H9 (cell line): ENCODE results near the gene CFI. TPM values are rescaled to one million over a fixed set of nuclear protein-coding genes. Genes with fewer than 3 reads are reported as not detected.

ENCODE experiments used
- DNase-seq: peaks from one replicate; pipeline ENCODE4 v3.0.0-alpha.2; 2017
- H2AFZ ChIP-seq: one replicate; pipeline ENCODE4 v1.6.1; 2013; ENCODE audit warnings: mild to moderate bottlenecking, low read length, control low read depth, moderate library complexity
- H2AK5ac ChIP-seq: 2 replicates; pipeline ENCODE4 v1.6.1; 2013; ENCODE audit warnings: low read length, control low read depth, mixed read lengths; ENCODE audit not compliant: insufficient read length
- H2BK120ac ChIP-seq: one replicate; pipeline ENCODE4 v1.6.1; 2013; ENCODE audit warnings: low read depth, mild to moderate bottlenecking, low read length, control low read depth, inconsistent platforms; ENCODE audit not compliant: poor library complexity, severe bottlenecking
- H2BK12ac ChIP-seq: 2 replicates; pipeline ENCODE4 v1.6.1; 2013; ENCODE audit warnings: low read length, control low read depth, mixed read lengths, low read depth; ENCODE audit not compliant: insufficient read length
- H2BK15ac ChIP-seq: 2 replicates; pipeline ENCODE4 v1.6.1; 2013; ENCODE audit warnings: low read depth, low read length, control low read depth
- H2BK20ac ChIP-seq: one replicate; pipeline ENCODE4 v1.6.1; 2013; ENCODE audit warnings: low read depth, mild to moderate bottlenecking, low read length, control low read depth, inconsistent platforms; ENCODE audit not compliant: poor library complexity, severe bottlenecking
- H2BK5ac ChIP-seq: 2 replicates; pipeline ENCODE4 v1.6.1; 2013; ENCODE audit warnings: low read length, control low read depth, mixed read lengths; ENCODE audit not compliant: insufficient read length
- H3K14ac ChIP-seq: 2 replicates; pipeline ENCODE4 v1.6.1; 2013; ENCODE audit warnings: low read length, control low read depth; ENCODE audit not compliant: insufficient read depth
- H3K18ac ChIP-seq: 2 replicates; pipeline ENCODE4 v1.6.1; 2013; ENCODE audit warnings: low read depth, mild to moderate bottlenecking, mixed read lengths, low read length, control low read depth; ENCODE audit not compliant: insufficient read length
- H3K23ac ChIP-seq: 2 replicates; pipeline ENCODE4 v1.6.1; 2013; ENCODE audit warnings: low read length, control low read depth, mixed read lengths, low read depth; ENCODE audit not compliant: insufficient read length
- H3K23me2 ChIP-seq: 2 replicates; pipeline ENCODE4 v1.6.1; 2013; ENCODE audit warnings: low read depth, mild to moderate bottlenecking, mixed read lengths, low read length, control low read depth; ENCODE audit not compliant: insufficient read length, poor library complexity, severe bottlenecking
- H3K27ac ChIP-seq: 2 replicates; pipeline ENCODE4 v1.5.1; 2013; ENCODE audit warnings: low read length, control low read depth, mixed read lengths, low read depth; ENCODE audit not compliant: insufficient read length
- H3K27me3 ChIP-seq: 2 replicates; pipeline ENCODE4 v1.6.1; 2013; ENCODE audit warnings: low read length, control low read depth, inconsistent platforms; ENCODE audit not compliant: insufficient read depth
- H3K4ac ChIP-seq: 2 replicates; pipeline ENCODE4 v1.6.1; 2013; ENCODE audit warnings: low read depth, mild to moderate bottlenecking, control low read depth, inconsistent platforms, low read length, moderate library complexity
- H3K4me1 ChIP-seq: 2 replicates; pipeline ENCODE4 v1.6.1; 2013; ENCODE audit warnings: low read length, control low read depth, inconsistent platforms; ENCODE audit not compliant: insufficient read depth
- H3K4me2 ChIP-seq: 2 replicates; pipeline ENCODE4 v1.6.1; 2013; ENCODE audit warnings: low read length, control low read depth, mixed read lengths; ENCODE audit not compliant: insufficient read length, insufficient read depth
- H3K56ac ChIP-seq: 2 replicates; pipeline ENCODE4 v1.6.1; 2013; ENCODE audit warnings: low read depth, mild to moderate bottlenecking, mixed read lengths, low read length, control low read depth; ENCODE audit not compliant: insufficient read length
- H3K79me1 ChIP-seq: 2 replicates; pipeline ENCODE4 v1.6.1; 2013; ENCODE audit warnings: low read depth, mild to moderate bottlenecking, moderate library complexity, low read length, control low read depth, inconsistent platforms; ENCODE audit not compliant: insufficient read depth, poor library complexity, severe bottlenecking
- H3K79me2 ChIP-seq: 2 replicates; pipeline ENCODE4 v1.6.1; 2013; ENCODE audit warnings: low read length, control low read depth, inconsistent platforms; ENCODE audit not compliant: insufficient read depth
- H3K9ac ChIP-seq: 2 replicates; pipeline ENCODE4 v1.6.1; 2013; ENCODE audit warnings: low read length, control low read depth, mixed read lengths; ENCODE audit not compliant: insufficient read length; ENCODE audit errors: extremely low read depth
- H3K9me3 ChIP-seq: one replicate; pipeline ENCODE4 v1.6.1; 2013; ENCODE audit warnings: low read depth, low read length, inconsistent platforms; ENCODE audit not compliant: control insufficient read depth
- H3T11ph ChIP-seq: one replicate; pipeline ENCODE4 v1.6.1; 2013; ENCODE audit warnings: mild to moderate bottlenecking, low read length, control low read depth, inconsistent platforms
- H4K20me1 ChIP-seq: one replicate; pipeline ENCODE4 v1.6.1; 2013; ENCODE audit not compliant: control insufficient read depth, insufficient read length, insufficient read depth
- H4K5ac ChIP-seq: 2 replicates; pipeline ENCODE4 v1.6.1; 2013; ENCODE audit warnings: low read depth, mild to moderate bottlenecking, mixed read lengths, low read length, control low read depth; ENCODE audit not compliant: insufficient read length
- H4K8ac ChIP-seq: replicated peaks from 2 replicates; pipeline ENCODE4 v1.6.1; 2013; ENCODE audit warnings: low read length, control low read depth, mixed read lengths, low read depth; ENCODE audit not compliant: insufficient read length
- H4K91ac ChIP-seq: 2 replicates; pipeline ENCODE4 v1.6.1; 2013; ENCODE audit warnings: low read depth, mild to moderate bottlenecking, moderate library complexity, mixed read lengths, low read length, control low read depth; ENCODE audit not compliant: insufficient read length
- H3K27ac Mint-ChIP-seq, 3 experiments: 2 replicates in 2 of 3; 3 replicates in 1 of 3; pipeline ENCODE4 v1.8.0; 2020 to 2021; ENCODE audit warnings: mixed read lengths in 3 of 3, mild to moderate bottlenecking in 1 of 3, moderate library complexity in 1 of 3
- H3K27me3 Mint-ChIP-seq: 2 replicates; pipeline ENCODE4 v1.8.0; 2021; ENCODE audit warnings: low read depth, mild to moderate bottlenecking, moderate library complexity, mixed read lengths
- H3K36me3 Mint-ChIP-seq, 3 experiments: 2 replicates in 2 of 3; 3 replicates in 1 of 3; pipeline ENCODE4 v1.8.0; 2020 to 2021; ENCODE audit warnings: low read depth in 3 of 3, mixed read lengths in 3 of 3; ENCODE audit not compliant: insufficient read depth in 1 of 3
- H3K4me1 Mint-ChIP-seq, 2 experiments: 2 replicates each; pipeline ENCODE4 v1.8.0; 2020; ENCODE audit warnings: mixed read lengths in 2 of 2
- H3K4me3 Mint-ChIP-seq, 2 experiments: 2 replicates in 1 of 2; 3 replicates in 1 of 2; pipeline ENCODE4 v1.8.0; 2020 to 2021; ENCODE audit warnings: mild to moderate bottlenecking in 2 of 2, mixed read lengths in 2 of 2, moderate library complexity in 1 of 2
- H3K9me3 Mint-ChIP-seq, 2 experiments: 2 replicates in 1 of 2; 3 replicates in 1 of 2; pipeline ENCODE4 v1.8.0; 2020; ENCODE audit warnings: mild to moderate bottlenecking in 2 of 2, mixed read lengths in 2 of 2, moderate library complexity in 1 of 2
- WGBS: extraction: QIAGEN DNeasy Blood & Tissue Kit; methylation state at CpG from one replicate; pipeline ENCODE4 v1.1.7; 2013; ENCODE audit warnings: missing lambda C conversion rate, low lambda C conversion rate, mixed read lengths; ENCODE audit not compliant: insufficient read length; ENCODE audit errors: extremely low coverage; 5-methylcytosine and 5-hydroxymethylcytosine counted together
- total RNA-seq: library from RNA; stranded (reverse); gene quantifications from 2 replicates; pipeline ENCODE4 v1.2.1, GENCODE V29; 2021
- TF ChIP-seq, protein P1 (sequence below): fragments of 200-600 bp; sonication (generic); conservative IDR thresholded peaks from 3 replicates; pipeline ENCODE4 v1.8.0; 2021; ENCODE audit warnings: antibody characterized with exemption, mild to moderate bottlenecking

The CFI gene
- total RNA-seq, 1 experiment from 2014 or later, result not detected

DNA sequence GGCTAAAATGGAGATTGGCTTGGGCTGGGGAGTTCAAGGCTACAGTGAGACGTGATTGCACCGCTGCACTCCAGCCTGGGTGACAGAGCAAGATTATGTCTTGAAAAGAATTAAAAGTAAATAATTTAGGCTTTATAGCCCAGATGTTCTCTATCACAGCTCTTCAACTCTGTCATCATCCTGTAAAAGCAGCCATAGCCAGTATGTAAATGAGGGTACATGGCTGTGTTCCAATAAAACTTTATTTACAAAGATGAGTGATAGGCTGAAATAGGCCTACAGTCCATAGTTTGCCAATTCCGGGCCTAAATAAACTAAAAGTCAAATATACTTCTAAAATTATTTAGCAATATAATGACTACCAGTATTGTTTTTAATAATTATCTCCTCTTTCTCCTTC lies 35.2 kb upstream of the CFI start:
- Histone ChIP-seq H3K27me3 (no peaks in the 10 kb centered on the region), H3K4me2 (no peak overlapping the region), H2BK15ac (no peak overlapping the region), H4K8ac (no peak overlapping the region), H3T11ph (no peak overlapping the region), H2AK5ac (no peak overlapping the region), H3K79me2 (no peaks in the 10 kb centered on the region), H4K5ac (no peak overlapping the region), H2BK120ac (no peak overlapping the region), H3K18ac (no peak overlapping the region), H3K14ac (no peak overlapping the region), H3K9ac (no peak overlapping the region), H3K56ac (no peak overlapping the region), H4K20me1 (no peaks in the 10 kb centered on the region), H2BK5ac (no peak overlapping the region), H3K9me3 (no peaks in the 10 kb centered on the region), H4K91ac (no peak overlapping the region), H2BK12ac (no peak overlapping the region), H3K4ac (no peak overlapping the region), H3K23me2 (no peaks in the 10 kb centered on the region), H2AFZ (no peak overlapping the region), H2BK20ac (no peak overlapping the region), H3K4me1 (no peaks in the 10 kb centered on the region), H3K27ac (no peak overlapping the region), H3K79me1 (no peaks in the 10 kb centered on the region), H3K23ac (no peak overlapping the region)
- TF ChIP-seq, protein P1, sequence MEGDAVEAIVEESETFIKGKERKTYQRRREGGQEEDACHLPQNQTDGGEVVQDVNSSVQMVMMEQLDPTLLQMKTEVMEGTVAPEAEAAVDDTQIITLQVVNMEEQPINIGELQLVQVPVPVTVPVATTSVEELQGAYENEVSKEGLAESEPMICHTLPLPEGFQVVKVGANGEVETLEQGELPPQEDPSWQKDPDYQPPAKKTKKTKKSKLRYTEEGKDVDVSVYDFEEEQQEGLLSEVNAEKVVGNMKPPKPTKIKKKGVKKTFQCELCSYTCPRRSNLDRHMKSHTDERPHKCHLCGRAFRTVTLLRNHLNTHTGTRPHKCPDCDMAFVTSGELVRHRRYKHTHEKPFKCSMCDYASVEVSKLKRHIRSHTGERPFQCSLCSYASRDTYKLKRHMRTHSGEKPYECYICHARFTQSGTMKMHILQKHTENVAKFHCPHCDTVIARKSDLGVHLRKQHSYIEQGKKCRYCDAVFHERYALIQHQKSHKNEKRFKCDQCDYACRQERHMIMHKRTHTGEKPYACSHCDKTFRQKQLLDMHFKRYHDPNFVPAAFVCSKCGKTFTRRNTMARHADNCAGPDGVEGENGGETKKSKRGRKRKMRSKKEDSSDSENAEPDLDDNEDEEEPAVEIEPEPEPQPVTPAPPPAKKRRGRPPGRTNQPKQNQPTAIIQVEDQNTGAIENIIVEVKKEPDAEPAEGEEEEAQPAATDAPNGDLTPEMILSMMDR, result no peak
- Mint-ChIP-seq H3K27ac (no peak overlapping the region), H3K4me3 (no peak overlapping the region), H3K36me3 (no peaks in the 10 kb centered on the region), H3K9me3 (no peaks in the 10 kb centered on the region), H3K27me3 (no peaks in the 10 kb centered on the region), H3K4me1 (no peaks in the 10 kb centered on the region)
- DNase-seq, result no peak
- WGBS, result no CpG with 5 or more reads among the region's 3 CpGs
